Stimulated activated memory B cell treated with anti-CD40 and anti-IgM and Interleukin-4, amounts not matched to agents 10 μg/mL and 1 μg/mL and 100 μg/mL, for 72 hours (primary cell): Measurements from ENCODE around the gene KLHDC10.

Experiments used
- ATAC-seq: fragments of 150-1000 bp; cut with Tn5 transposase; 2 replicates; pipeline ENCODE4 v1.10.0; 2021
- H3K27ac Mint-ChIP-seq: one replicate; pipeline ENCODE4 v1.8.0; 2022; ENCODE audit warnings: mild to moderate bottlenecking, mixed read lengths
- H3K27me3 Mint-ChIP-seq: one replicate; pipeline ENCODE4 v1.8.0; 2022; ENCODE audit warnings: mixed read lengths
- H3K36me3 Mint-ChIP-seq: one replicate; pipeline ENCODE4 v1.8.0; 2022; ENCODE audit warnings: mixed read lengths
- H3K4me1 Mint-ChIP-seq: one replicate; pipeline ENCODE4 v1.8.0; 2022; ENCODE audit warnings: mixed read lengths
- H3K4me3 Mint-ChIP-seq: one replicate; pipeline ENCODE4 v1.8.0; 2022; ENCODE audit warnings: mild to moderate bottlenecking, moderate library complexity, mixed read lengths
- H3K9me3 Mint-ChIP-seq: one replicate; pipeline ENCODE4 v1.8.0; 2022; ENCODE audit warnings: mixed read lengths

The KLHDC10 gene

GRCh38 chr7:130149281-130150139 lies 79.2 kb downstream of the KLHDC10 start:
- ATAC-seq = peak; percentile 78
- no peaks in the 10 kb centered on the region for H3K36me3 Mint-ChIP-seq
- H3K4me1 Mint-ChIP-seq = peaks cover 20% of the 10 kb centered on the region
- no peaks in the 10 kb centered on the region for H3K27me3 Mint-ChIP-seq
- no peaks in the 10 kb centered on the region for H3K9me3 Mint-ChIP-seq
- H3K4me3 Mint-ChIP-seq = peak overlapping the region; percentile 54
- H3K27ac Mint-ChIP-seq = peak overlapping the region; percentile 83

GRCh38 chr7:130150587-130150986 lies 80.3 kb downstream of the KLHDC10 start:
- H3K27me3 Mint-ChIP-seq = no peaks in the 10 kb centered on the region
- peak overlapping the region; percentile 83 for H3K27ac Mint-ChIP-seq
- peaks cover 20% of the 10 kb centered on the region for H3K4me1 Mint-ChIP-seq
- peak; percentile 64 for ATAC-seq
- H3K9me3 Mint-ChIP-seq = no peaks in the 10 kb centered on the region
- no peaks in the 10 kb centered on the region for H3K36me3 Mint-ChIP-seq
- no peak overlapping the region for H3K4me3 Mint-ChIP-seq

GRCh38 chr7:130151591-130152492 lies 81.5 kb downstream of the KLHDC10 start:
- Mint-ChIP-seq H3K4me3 (no peak overlapping the region), H3K4me1 (peaks cover 20% of the 10 kb centered on the region), H3K27ac (no peak overlapping the region), H3K36me3 (no peaks in the 10 kb centered on the region), H3K9me3 (no peaks in the 10 kb centered on the region), H3K27me3 (no peaks in the 10 kb centered on the region)
- ATAC-seq = no peak

GRCh38 chr7:130152493-130153210 lies 82.3 kb downstream of the KLHDC10 start:
- ATAC-seq = no peak
- H3K27ac Mint-ChIP-seq = no peak overlapping the region
- peaks cover 20% of the 10 kb centered on the region for H3K4me1 Mint-ChIP-seq
- H3K9me3 Mint-ChIP-seq = peaks cover 2% of the 10 kb centered on the region
- peaks cover 6% of the 10 kb centered on the region for H3K36me3 Mint-ChIP-seq
- no peaks in the 10 kb centered on the region for H3K27me3 Mint-ChIP-seq
- no peak overlapping the region for H3K4me3 Mint-ChIP-seq

GRCh38 chr7:130153211-130153908 lies 83.0 kb downstream of the KLHDC10 start:
- Mint-ChIP-seq H3K4me1 (peaks cover 20% of the 10 kb centered on the region), H3K27ac (no peak overlapping the region), H3K27me3 (no peaks in the 10 kb centered on the region), H3K9me3 (peaks cover 2% of the 10 kb centered on the region), H3K36me3 (peaks cover 13% of the 10 kb centered on the region), H3K4me3 (no peak overlapping the region)
- no peak for ATAC-seq

- peaks cover 20% of the 10 kb centered on the region for H3K4me1 Mint-ChIP-seq
- H3K27me3 Mint-ChIP-seq = no peaks in the 10 kb centered on the region
- ATAC-seq = no peak
- H3K9me3 Mint-ChIP-seq = peaks cover 2% of the 10 kb centered on the region
- no peak overlapping the region for H3K4me3 Mint-ChIP-seq
- peaks cover 18% of the 10 kb centered on the region for H3K36me3 Mint-ChIP-seq
- H3K27ac Mint-ChIP-seq = no peak overlapping the region
These were observed 83.8 kb downstream of the KLHDC10 start for GRCh38 chr7:130154131-130154500.

GRCh38 chr7:130154501-130155317 lies 84.4 kb downstream of the KLHDC10 start:
- no peak for ATAC-seq
- H3K36me3 Mint-ChIP-seq = peaks cover 24% of the 10 kb centered on the region
- no peak overlapping the region for H3K4me3 Mint-ChIP-seq
- H3K27me3 Mint-ChIP-seq = no peaks in the 10 kb centered on the region
- H3K9me3 Mint-ChIP-seq = peaks cover 2% of the 10 kb centered on the region
- peaks cover 14% of the 10 kb centered on the region for H3K4me1 Mint-ChIP-seq
- no peak overlapping the region for H3K27ac Mint-ChIP-seq

- H3K36me3 Mint-ChIP-seq = peaks cover 38% of the 10 kb centered on the region
- H3K27me3 Mint-ChIP-seq = no peaks in the 10 kb centered on the region
- ATAC-seq = no peak
- H3K4me3 Mint-ChIP-seq = no peak overlapping the region
- H3K4me1 Mint-ChIP-seq = peaks cover 4% of the 10 kb centered on the region
- H3K9me3 Mint-ChIP-seq = peaks cover 2% of the 10 kb centered on the region
- no peak overlapping the region for H3K27ac Mint-ChIP-seq
These were observed 85.8 kb downstream of the KLHDC10 start for GRCh38 chr7:130156140-130156539.

- peak overlapping the region; percentile 46 for H3K27ac Mint-ChIP-seq
- no peak overlapping the region for H3K4me3 Mint-ChIP-seq
- peaks cover 4% of the 10 kb centered on the region for H3K4me1 Mint-ChIP-seq
- ATAC-seq = no peak
- peaks cover 54% of the 10 kb centered on the region for H3K36me3 Mint-ChIP-seq
- no peaks in the 10 kb centered on the region for H3K27me3 Mint-ChIP-seq
- peaks cover 2% of the 10 kb centered on the region for H3K9me3 Mint-ChIP-seq
These were observed 87.4 kb downstream of the KLHDC10 start for GRCh38 chr7:130157700-130158099.

- H3K27ac Mint-ChIP-seq = no peak overlapping the region
These were observed 89.7 kb downstream of the KLHDC10 start for GRCh38 chr7:130160023-130160422.

GRCh38 chr7:130160455-130160854 lies 90.1 kb downstream of the KLHDC10 start:
- Mint-ChIP-seq H3K36me3 (peaks cover 63% of the 10 kb centered on the region), H3K27me3 (no peaks in the 10 kb centered on the region), H3K9me3 (peaks cover 2% of the 10 kb centered on the region), H3K4me1 (no peaks in the 10 kb centered on the region), H3K27ac (no peak overlapping the region), H3K4me3 (no peak overlapping the region)
- ATAC-seq = no peak

More at GRCh38 chr7:130160023-130160422, 89.7 kb downstream of the KLHDC10 start:
- H3K4me3 Mint-ChIP-seq = no peak overlapping the region
- no peak for ATAC-seq
- H3K4me1 Mint-ChIP-seq = no peaks in the 10 kb centered on the region
- H3K9me3 Mint-ChIP-seq = peaks cover 2% of the 10 kb centered on the region
- H3K27me3 Mint-ChIP-seq = no peaks in the 10 kb centered on the region
- H3K36me3 Mint-ChIP-seq = peaks cover 63% of the 10 kb centered on the region

GRCh38 chr7:130162196-130162595 lies 91.9 kb downstream of the KLHDC10 start:
- no peak overlapping the region for H3K27ac Mint-ChIP-seq
- peaks cover 68% of the 10 kb centered on the region for H3K36me3 Mint-ChIP-seq
- H3K4me1 Mint-ChIP-seq = no peaks in the 10 kb centered on the region
- H3K9me3 Mint-ChIP-seq = peaks cover 2% of the 10 kb centered on the region
- no peak for ATAC-seq
- no peak overlapping the region for H3K4me3 Mint-ChIP-seq
- H3K27me3 Mint-ChIP-seq = no peaks in the 10 kb centered on the region

GRCh38 chr7:130174237-130174959 lies 104.1 kb downstream of the KLHDC10 start:
- no peak overlapping the region for H3K27ac Mint-ChIP-seq
- no peaks in the 10 kb centered on the region for H3K4me1 Mint-ChIP-seq
- no peaks in the 10 kb centered on the region for H3K27me3 Mint-ChIP-seq
- H3K36me3 Mint-ChIP-seq = peaks cover 45% of the 10 kb centered on the region
- H3K4me3 Mint-ChIP-seq = no peak overlapping the region
- H3K9me3 Mint-ChIP-seq = no peaks in the 10 kb centered on the region
- ATAC-seq = no peak
